Activated CD4-positive, alpha-beta T cell treated with anti-CD3 and anti-CD28 coated beads for 24 hours (primary cell): Measurements from ENCODE around the gene SLC25A30.
"Not testable (repeated sequence)": the region's sequence is repeated elsewhere in the genome, so short reads cannot be mapped to it uniquely, and the experiment has no call there.

Experiments used
- DNase-seq, 2 donors: peaks; one replicate each; pipeline ENCODE4 v3.0.0-alpha.2; 2020; ENCODE audit warnings: low read depth in 2 of 2

Gene SLC25A30

GRCh38 chr13:45368005-45368404 lies 50.2 kb downstream of the SLC25A30 start:
- no peak for DNase-seq

- DNase-seq: peak; percentile 77 to 85
Measured at GRCh38 chr13:45367358-45367757, 50.8 kb downstream of the SLC25A30 start.

DNA sequence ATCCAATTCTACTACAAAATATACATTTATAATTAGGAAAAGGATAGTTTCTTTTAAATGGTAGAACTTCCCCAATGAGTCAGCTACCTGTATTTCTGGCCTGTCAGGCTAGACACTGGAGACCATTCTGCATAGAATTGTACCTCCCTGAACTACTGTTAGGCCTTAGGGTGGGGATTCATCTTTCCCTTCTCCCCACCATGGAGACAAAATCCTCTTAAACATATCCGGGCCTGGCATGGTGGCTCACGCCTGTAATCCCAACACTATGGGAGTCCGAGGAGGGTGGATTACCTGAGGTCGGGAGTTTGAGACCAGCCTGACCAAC lies 52.7 kb downstream of the SLC25A30 start:
- DNase-seq: no peak

DNA sequence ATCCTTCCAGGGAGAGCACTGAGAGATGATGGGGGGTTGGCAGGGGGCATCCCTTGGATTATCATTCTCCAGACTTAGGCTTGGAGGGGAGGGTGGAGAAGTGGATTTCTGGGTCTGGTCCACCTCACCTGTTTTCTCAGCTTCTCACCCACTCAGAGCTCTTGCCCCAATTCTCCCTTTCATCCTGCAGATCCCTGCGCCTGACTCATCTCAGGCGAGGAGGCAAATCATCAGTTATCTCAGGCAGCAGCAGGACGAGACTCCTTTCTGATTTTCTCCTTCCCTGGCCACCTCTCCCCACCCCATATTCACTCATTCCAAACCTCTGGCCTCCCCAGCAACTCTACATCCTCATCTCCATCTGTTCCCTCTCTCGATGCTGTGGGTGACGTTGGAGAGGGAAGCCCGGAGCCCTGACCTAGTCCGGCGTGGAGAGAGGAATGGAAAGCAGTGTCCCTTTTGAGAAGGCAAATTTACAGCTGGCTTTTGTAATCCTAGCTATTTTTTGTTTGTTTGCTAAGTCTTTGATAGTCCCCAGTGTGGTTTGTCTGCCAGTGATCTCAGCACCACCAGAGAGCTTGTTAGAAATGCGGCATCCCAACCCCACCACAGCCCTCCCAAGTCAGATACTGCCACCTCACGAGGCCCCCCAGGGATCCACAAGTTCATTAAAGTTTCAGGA lies 53.2 kb downstream of the SLC25A30 start:
- no peak for DNase-seq

GRCh38 chr13:45362939-45363338 lies 55.2 kb downstream of the SLC25A30 start:
- no peak for DNase-seq

DNA sequence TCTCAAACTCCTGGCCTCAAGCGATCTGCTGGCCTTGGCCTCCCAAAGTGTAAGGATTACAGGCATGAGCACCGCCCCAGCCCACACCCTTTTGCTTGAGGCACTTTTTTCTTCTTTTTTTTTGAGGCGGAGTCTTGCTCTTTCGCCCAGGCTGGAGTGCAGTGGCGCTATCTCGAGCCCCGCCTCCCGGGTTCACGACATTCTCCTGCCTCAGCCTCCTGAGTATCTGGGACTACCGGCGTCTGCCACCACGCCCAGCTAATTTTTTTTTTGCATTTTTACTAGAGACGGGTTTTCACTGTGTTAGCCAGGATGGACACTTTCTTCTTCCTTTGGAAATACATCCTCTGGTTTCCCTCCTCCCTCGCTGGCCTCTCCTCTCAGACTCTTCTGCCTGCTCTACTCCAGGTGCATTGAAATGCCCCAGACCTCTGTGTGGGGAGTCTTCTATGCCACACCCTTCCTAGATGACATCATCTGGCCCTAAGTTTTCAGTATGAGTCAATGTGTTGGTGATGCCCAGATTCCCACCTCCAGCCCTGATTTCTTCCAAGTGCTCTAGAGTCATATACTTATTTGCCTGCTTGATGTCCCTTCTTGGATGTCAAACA lies 56.5 kb downstream of the SLC25A30 start:
- no peak for DNase-seq

DNA sequence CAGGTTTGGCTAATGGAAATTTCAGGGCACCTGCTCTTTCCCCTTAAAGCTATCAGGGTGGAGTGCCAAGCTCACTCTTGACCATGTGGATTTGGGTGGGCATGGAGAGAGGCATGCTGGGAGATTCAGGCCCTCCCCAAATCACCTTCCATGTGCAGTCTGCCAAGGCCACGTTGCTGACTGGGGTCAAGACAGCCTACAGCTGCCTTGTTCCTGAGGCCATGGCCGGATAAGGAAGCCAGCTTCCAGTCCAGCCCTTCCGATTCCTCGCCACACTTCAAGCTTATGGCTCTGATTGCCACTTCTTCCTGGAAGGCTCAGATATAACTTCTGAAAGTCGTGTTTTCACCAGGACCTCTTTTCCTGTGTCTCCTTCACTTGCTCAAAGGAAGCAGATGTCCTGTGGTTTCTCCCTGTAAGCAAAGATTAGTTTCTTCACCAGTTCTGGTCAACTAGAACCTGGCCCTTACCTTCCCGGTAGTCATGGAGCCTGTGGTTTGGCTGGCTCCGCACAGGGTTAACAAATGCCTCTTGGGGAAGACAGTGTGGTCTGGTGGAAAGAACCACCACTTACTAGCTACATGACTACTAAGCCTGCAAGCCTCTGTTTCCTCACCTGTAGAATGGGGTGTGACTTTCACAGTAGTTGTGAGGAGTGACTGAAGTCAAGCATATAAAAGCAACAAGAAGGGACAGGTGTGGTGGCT lies 61.1 kb downstream of the SLC25A30 start:
- DNase-seq: no peak

DNA sequence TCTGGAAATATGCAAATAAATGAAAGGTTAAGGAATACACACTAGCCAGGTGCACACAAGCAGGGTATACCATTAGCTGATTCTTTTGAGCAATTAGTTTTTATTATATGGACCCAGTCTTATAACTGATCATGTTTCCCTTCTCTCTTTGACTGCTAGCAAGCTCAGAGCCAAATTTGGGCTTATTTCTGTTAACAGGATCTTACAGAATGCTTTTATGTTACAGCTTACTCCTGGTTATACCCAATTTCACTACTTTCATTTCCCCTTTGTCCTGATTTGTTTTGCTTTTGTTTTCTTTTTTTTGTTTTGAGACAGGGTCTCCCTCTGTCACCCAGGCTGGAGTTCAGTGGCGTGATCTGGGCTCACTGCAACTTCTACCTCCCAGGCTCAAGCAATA lies 64.3 kb downstream of the SLC25A30 start:
- no peak for DNase-seq

GRCh38 chr13:45352031-45352430 lies 66.1 kb downstream of the SLC25A30 start:
- no peak for DNase-seq

DNA sequence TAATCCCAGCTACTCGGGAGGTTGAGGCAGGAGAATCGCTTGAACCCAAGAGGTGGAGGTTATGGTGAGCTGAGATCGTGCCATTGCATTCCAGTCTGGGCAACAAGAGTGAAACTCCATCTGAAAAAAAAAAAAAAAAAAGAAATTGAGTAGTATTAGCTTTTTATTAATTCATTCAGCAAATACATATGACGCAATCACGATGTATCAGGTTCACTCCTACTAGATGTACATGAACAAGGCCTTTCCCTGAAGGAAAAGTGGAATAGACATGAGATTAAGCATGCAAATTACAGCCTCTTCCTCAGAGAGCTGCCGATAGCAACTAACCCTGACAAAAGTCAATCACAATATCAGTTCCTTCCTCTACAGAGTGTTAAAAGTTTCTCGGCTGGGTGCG lies 68.0 kb downstream of the SLC25A30 start:
- DNase-seq: no peak

GRCh38 chr13:45349438-45349837 lies 68.7 kb downstream of the SLC25A30 start:
- no peak for DNase-seq

DNA sequence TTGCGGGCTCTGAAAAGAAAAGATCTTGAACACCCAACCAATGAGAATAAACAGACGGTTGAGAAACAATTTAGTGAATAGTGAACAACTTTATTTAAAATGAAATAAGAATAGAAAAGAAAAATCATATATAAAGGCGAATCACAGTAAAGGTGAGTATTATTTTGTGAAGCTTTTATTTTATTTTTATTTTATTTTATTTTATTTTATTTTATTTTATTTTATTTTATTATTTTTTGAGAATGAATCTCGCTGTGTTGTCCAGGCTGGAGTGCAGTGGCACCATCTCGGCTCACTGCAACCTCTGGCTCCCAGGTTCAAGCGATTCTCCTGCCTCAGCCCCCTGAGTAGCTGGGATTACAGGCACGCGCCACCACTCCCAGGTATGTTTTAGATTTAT lies 74.1 kb downstream of the SLC25A30 start:
- DNase-seq: not testable (repeated sequence)
